Neural cell (in vitro differentiated cells): ENCODE data around the gene LMO2. TPM values are rescaled to one million over a fixed set of nuclear protein-coding genes. Genes with fewer than 3 reads are reported as not detected.

ENCODE experiments used
- H2AFZ ChIP-seq: fragments of 200-600, 300-800 bp; sonication (generic), shearing (Covaris generic); 2 replicates; pipeline ENCODE4 v1.6.0; 2014; ENCODE audit warnings: low read depth, mild to moderate bottlenecking, antibody characterized with exemption, low read length, moderate library complexity
- H3F3A ChIP-seq: fragments of 200-600 bp; shearing (Covaris generic); 2 replicates; pipeline ENCODE4 v1.6.1; 2016; ENCODE audit warnings: mild to moderate bottlenecking, moderate library complexity, mixed read lengths, antibody characterized with exemption, low read length; ENCODE audit not compliant: insufficient read depth, poor library complexity, severe bottlenecking
- H3K27ac ChIP-seq: fragments of 200-600, 300-800 bp; sonication (generic), shearing (Covaris generic); 2 replicates; pipeline ENCODE4 v1.5.1; 2014; ENCODE audit warnings: mild to moderate bottlenecking, low read length, moderate library complexity
- H3K27me3 ChIP-seq: fragments of 300-800, 200-600 bp; sonication (generic), shearing (Covaris generic); 2 replicates; pipeline ENCODE4 v1.6.0; 2014; ENCODE audit warnings: mild to moderate bottlenecking, low read depth, low read length, moderate library complexity; ENCODE audit not compliant: insufficient read depth
- H3K36me3 ChIP-seq: fragments of 300-800, 200-600 bp; sonication (generic), shearing (Covaris generic); 2 replicates; pipeline ENCODE4 v1.5.1; 2014; ENCODE audit warnings: mild to moderate bottlenecking, antibody characterized with exemption, low read length, moderate library complexity; ENCODE audit not compliant: insufficient read depth
- H3K4me2 ChIP-seq: fragments of 300-800, 200-600 bp; sonication (generic), shearing (Covaris generic); 2 replicates; pipeline ENCODE4 v1.6.0; 2014; ENCODE audit warnings: mild to moderate bottlenecking, low read length
- H3K4me3 ChIP-seq: fragments of 300-800, 200-600 bp; sonication (generic), shearing (Covaris generic); 2 replicates; pipeline ENCODE4 v1.5.1; 2014; ENCODE audit warnings: mild to moderate bottlenecking, low read length, moderate library complexity
- H3K79me2 ChIP-seq: fragments of 200-600 bp; shearing (Covaris generic); replicated peaks from 2 replicates; pipeline ENCODE4 v1.6.0; 2014; ENCODE audit warnings: mild to moderate bottlenecking, low read length, moderate library complexity; ENCODE audit not compliant: insufficient read depth
- H3K9ac ChIP-seq: fragments of 300-800, 200-600 bp; sonication (generic), shearing (Covaris generic); 2 replicates; pipeline ENCODE4 v1.6.1; 2016; ENCODE audit warnings: mild to moderate bottlenecking, low read length, mixed read lengths
- H3K9me2 ChIP-seq: fragments of 200-600 bp; shearing (Covaris generic); 2 replicates; pipeline ENCODE4 v1.6.1; 2016; ENCODE audit warnings: mild to moderate bottlenecking, low read length, mixed read lengths; ENCODE audit not compliant: insufficient read depth
- H3K9me3 ChIP-seq: fragments of 200-600, 300-800 bp; sonication (generic), shearing (Covaris generic); 2 replicates; pipeline ENCODE4 v1.6.1; 2016; ENCODE audit warnings: mild to moderate bottlenecking, mixed run types, low read length, moderate library complexity, mixed read lengths
- H4K20me1 ChIP-seq: fragments of 200-600 bp; shearing (Covaris generic); 2 replicates; pipeline ENCODE4 v1.6.1; 2016; ENCODE audit warnings: mild to moderate bottlenecking, mixed run types; ENCODE audit not compliant: insufficient read depth
- EP300 ChIP-seq: fragments of 450-650 bp; conservative IDR thresholded peaks from 2 replicates; pipeline ENCODE4 v1.6.1; 2014; ENCODE audit warnings: antibody characterized with exemption, mild to moderate bottlenecking, moderate library complexity; ENCODE audit not compliant: poor library complexity, severe bottlenecking
- EZH2 ChIP-seq: fragments of 200-600, 300-800 bp; shearing (Covaris generic), sonication (generic); IDR thresholded peaks from 2 replicates; pipeline ENCODE4 v1.6.1; 2014; ENCODE audit warnings: antibody characterized with exemption, low read length, borderline replicate concordance, mild to moderate bottlenecking; ENCODE audit not compliant: insufficient read depth, poor library complexity, severe bottlenecking
- MXI1 ChIP-seq: fragments of 450-650 bp; conservative IDR thresholded peaks from 2 replicates; pipeline ENCODE4 v1.6.1; 2014; ENCODE audit warnings: antibody characterized with exemption, mild to moderate bottlenecking; ENCODE audit not compliant: poor library complexity, severe bottlenecking
- POLR2AphosphoS5 ChIP-seq: IDR thresholded peaks from 2 replicates; pipeline ENCODE4 v1.6.1; 2012
- RAD21 ChIP-seq: fragments of 450-650 bp; conservative IDR thresholded peaks from 2 replicates; pipeline ENCODE4 v1.6.1; 2014; ENCODE audit warnings: antibody characterized with exemption, mild to moderate bottlenecking, moderate library complexity
- SMC3 ChIP-seq: fragments of 450-650 bp; conservative IDR thresholded peaks from 2 replicates; pipeline ENCODE4 v1.6.1; 2014; ENCODE audit warnings: antibody characterized with exemption, mild to moderate bottlenecking, moderate library complexity; ENCODE audit not compliant: poor library complexity
- TAF1 ChIP-seq: IDR thresholded peaks from 2 replicates; pipeline ENCODE4 v1.6.1; 2012; ENCODE audit warnings: low read depth
- polyA plus RNA-seq: library from polyadenylated mRNA; depleted of rRNA; stranded (reverse); fragments of >200 nt; gene quantifications from 2 replicates; pipeline ENCODE4 v1.2.3, GENCODE V29; 2014
- TF ChIP-seq, protein P1 (sequence below): IDR thresholded peaks from 2 replicates; pipeline ENCODE4 v1.6.1; 2012; ENCODE audit warnings: borderline replicate concordance
- TF ChIP-seq, protein P2 (sequence below): fragments of 450-650 bp; IDR thresholded peaks from 2 replicates; pipeline ENCODE4 v1.5.1; 2014; ENCODE audit warnings: antibody characterized with exemption, mild to moderate bottlenecking, moderate library complexity; ENCODE audit not compliant: poor library complexity, severe bottlenecking

Gene LMO2
- polyA plus RNA-seq, 1 donor from 2014 or later = 33.2 TPM

DNA sequence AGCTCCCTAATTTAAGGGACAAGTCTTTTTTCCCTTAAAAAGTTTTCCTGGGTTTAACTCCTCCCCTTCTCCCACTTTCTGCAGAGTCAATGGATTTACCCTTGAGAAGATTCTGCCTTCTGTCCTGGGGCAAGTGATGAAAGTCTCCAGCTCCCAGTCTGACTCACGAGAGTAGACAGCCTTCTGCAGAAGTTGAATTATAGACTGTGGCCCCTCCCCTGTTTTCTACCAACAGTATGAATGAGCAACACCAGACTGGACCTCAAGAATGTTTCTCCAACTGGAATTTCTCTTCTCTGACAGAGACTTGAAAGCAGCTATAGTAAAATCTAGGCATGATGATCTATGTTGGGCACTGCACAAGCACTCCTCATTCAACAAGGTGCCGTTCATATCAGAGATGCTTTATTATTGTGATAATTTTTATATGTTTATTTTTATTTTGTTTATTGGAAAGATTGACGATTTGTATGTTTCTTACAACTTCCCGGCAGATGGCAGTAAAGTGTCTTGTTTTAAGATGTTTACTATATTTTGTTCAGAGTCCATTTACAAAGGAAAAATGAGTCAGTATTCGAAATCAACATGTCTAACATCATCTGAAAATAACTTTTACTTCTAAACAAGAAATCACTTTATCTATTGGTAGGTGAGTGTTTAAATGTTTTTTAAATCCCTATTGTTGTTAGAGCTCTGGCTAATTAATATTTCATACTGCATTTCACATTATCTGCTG lies 56.6 kb downstream of the LMO2 start:
- Histone ChIP-seq H3K4me2 (no peak overlapping the region), H3K36me3 (no peaks in the 10 kb centered on the region)

DNA sequence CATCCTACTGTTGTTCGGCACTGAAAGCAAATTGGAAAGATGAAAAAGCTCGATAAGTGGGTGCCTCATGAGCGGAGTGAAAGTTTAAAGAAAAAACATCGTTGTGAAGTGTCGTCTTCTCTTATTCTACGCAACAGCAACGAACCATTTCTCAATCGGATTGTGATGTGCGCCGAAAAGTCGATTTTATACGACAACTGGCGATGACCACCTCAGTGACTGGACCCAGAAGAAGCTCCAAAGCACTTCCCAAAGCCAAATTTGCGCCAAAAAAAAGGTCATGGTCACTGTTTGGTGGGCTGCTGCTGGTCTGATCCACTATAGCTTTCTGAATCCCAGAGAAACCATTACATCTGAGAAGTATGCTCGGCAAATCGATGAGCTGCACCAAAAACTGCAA lies 59.2 kb downstream of the LMO2 start:
- Histone ChIP-seq H3K36me3 (no peaks in the 10 kb centered on the region), H3K4me2 (no peak overlapping the region)

More for the DNA sequence above, 56.6 kb downstream of the LMO2 start:
- no peak overlapping the region for H3K4me3 ChIP-seq
- H2AFZ ChIP-seq = no peak overlapping the region
- H3K9ac ChIP-seq = no peak overlapping the region
- H3K27me3 ChIP-seq = no peaks in the 10 kb centered on the region
- H3F3A ChIP-seq = no peaks in the 10 kb centered on the region
- H3K9me2 ChIP-seq = no peaks in the 10 kb centered on the region
- no peaks in the 10 kb centered on the region for H3K9me3 ChIP-seq
- no peak overlapping the region for H3K27ac ChIP-seq
- H3K79me2 ChIP-seq = no peaks in the 10 kb centered on the region
- TF ChIP-seq EP300 (no peak), MXI1 (no peak), POLR2AphosphoS5 (no peak), RAD21 (no peak), SMC3 (peak; percentile 20), EZH2 (no peak), TAF1 (no peak)
- TF ChIP-seq, protein P1, sequence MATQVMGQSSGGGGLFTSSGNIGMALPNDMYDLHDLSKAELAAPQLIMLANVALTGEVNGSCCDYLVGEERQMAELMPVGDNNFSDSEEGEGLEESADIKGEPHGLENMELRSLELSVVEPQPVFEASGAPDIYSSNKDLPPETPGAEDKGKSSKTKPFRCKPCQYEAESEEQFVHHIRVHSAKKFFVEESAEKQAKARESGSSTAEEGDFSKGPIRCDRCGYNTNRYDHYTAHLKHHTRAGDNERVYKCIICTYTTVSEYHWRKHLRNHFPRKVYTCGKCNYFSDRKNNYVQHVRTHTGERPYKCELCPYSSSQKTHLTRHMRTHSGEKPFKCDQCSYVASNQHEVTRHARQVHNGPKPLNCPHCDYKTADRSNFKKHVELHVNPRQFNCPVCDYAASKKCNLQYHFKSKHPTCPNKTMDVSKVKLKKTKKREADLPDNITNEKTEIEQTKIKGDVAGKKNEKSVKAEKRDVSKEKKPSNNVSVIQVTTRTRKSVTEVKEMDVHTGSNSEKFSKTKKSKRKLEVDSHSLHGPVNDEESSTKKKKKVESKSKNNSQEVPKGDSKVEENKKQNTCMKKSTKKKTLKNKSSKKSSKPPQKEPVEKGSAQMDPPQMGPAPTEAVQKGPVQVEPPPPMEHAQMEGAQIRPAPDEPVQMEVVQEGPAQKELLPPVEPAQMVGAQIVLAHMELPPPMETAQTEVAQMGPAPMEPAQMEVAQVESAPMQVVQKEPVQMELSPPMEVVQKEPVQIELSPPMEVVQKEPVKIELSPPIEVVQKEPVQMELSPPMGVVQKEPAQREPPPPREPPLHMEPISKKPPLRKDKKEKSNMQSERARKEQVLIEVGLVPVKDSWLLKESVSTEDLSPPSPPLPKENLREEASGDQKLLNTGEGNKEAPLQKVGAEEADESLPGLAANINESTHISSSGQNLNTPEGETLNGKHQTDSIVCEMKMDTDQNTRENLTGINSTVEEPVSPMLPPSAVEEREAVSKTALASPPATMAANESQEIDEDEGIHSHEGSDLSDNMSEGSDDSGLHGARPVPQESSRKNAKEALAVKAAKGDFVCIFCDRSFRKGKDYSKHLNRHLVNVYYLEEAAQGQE = no peak
- TF ChIP-seq, protein P2, sequence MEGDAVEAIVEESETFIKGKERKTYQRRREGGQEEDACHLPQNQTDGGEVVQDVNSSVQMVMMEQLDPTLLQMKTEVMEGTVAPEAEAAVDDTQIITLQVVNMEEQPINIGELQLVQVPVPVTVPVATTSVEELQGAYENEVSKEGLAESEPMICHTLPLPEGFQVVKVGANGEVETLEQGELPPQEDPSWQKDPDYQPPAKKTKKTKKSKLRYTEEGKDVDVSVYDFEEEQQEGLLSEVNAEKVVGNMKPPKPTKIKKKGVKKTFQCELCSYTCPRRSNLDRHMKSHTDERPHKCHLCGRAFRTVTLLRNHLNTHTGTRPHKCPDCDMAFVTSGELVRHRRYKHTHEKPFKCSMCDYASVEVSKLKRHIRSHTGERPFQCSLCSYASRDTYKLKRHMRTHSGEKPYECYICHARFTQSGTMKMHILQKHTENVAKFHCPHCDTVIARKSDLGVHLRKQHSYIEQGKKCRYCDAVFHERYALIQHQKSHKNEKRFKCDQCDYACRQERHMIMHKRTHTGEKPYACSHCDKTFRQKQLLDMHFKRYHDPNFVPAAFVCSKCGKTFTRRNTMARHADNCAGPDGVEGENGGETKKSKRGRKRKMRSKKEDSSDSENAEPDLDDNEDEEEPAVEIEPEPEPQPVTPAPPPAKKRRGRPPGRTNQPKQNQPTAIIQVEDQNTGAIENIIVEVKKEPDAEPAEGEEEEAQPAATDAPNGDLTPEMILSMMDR = peak; percentile 18
- no peaks in the 10 kb centered on the region for H4K20me1 ChIP-seq

More for the DNA sequence above, 59.2 kb downstream of the LMO2 start:
- Histone ChIP-seq H3K27ac (no peak overlapping the region), H3K4me3 (no peak overlapping the region), H3F3A (no peaks in the 10 kb centered on the region), H3K79me2 (no peaks in the 10 kb centered on the region), H4K20me1 (no peaks in the 10 kb centered on the region), H3K9ac (no peak overlapping the region), H3K9me3 (no peaks in the 10 kb centered on the region), H3K27me3 (peaks cover 21% of the 10 kb centered on the region), H3K9me2 (no peaks in the 10 kb centered on the region), H2AFZ (no peak overlapping the region)
- TF ChIP-seq EP300 (no peak), EZH2 (no peak), POLR2AphosphoS5 (no peak), MXI1 (no peak), RAD21 (no peak), TAF1 (no peak)
- TF ChIP-seq, protein P2 = no peak
